ENCODE results near the gene GJD4. TPM values are rescaled to one million over a fixed set of nuclear protein-coding genes. Genes with fewer than 3 reads are reported as not detected.

GJD4 gene
- total and polyA plus RNA-seq, 3 experiments from 2014 or later = not detected

- CTCF ChIA-PET = no interaction called here
- H3K27me3 Mint-ChIP-seq = peaks cover 24 to 47% of the 10 kb centered on the region in 2 donors
These were observed 31.8 kb downstream of the GJD4 start for GRCh38 chr10:35636956-35637355.

DNA sequence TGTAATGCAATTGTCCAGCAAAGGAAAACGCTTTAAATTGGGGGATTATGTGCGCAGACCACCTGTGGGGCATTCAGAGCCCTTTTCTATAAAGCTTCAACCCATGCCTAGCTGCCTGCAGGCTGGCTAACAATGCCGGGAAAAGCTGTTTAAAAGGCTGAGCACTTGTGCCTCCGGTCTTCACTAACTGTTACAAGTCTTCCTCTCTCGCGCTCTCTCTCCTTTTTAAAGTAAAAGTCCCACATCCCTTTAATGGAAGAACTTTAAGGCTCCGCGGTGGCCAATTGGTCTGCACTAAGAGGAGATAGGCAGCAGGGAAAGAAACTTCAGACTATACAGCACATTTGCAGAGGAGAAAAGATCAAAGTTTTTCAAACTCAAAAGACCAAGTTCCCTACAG, 32.3 kb downstream of the GJD4 start:
- Mint-ChIP-seq H3K4me1 (peaks cover 12 to 20% (median 16%) of the 10 kb centered on the region in 3 donors), H3K36me3 (no peaks in the 10 kb centered on the region), H3K4me3 (peak overlapping the region in 2 of 7 donors; percentile 20 to 29), H3K27ac (no peak overlapping the region), H3K9me3 (no peaks in the 10 kb centered on the region), H3K27me3 (peaks cover 24 to 47% of the 10 kb centered on the region in 2 donors)
- ChIA-PET POLR2A (no interaction called here), CTCF (no interaction called here)
- Histone ChIP-seq H3K27ac (ENCODE audit: low read depth, low read length) (no peak overlapping the region), H3K36me3 (ENCODE audit: insufficient read depth, low read length) (no peaks in the 10 kb centered on the region), H3K9me3 (ENCODE audit: low read length) (no peaks in the 10 kb centered on the region), H3K4me1 (ENCODE audit: insufficient read depth, low read length) (no peaks in the 10 kb centered on the region), H3K4me3 (ENCODE audit: low read length) (no peak overlapping the region), H3K27me3 (ENCODE audit: insufficient read depth, low read length, poor library complexity, severe bottlenecking) (peaks cover 10% of the 10 kb centered on the region)
- no peak for DNase-seq

More at GRCh38 chr10:35636956-35637355, 31.8 kb downstream of the GJD4 start:
- peak overlapping the region in 1 of 7 donors; percentile 24 for H3K4me3 Mint-ChIP-seq
- H3K4me1 Mint-ChIP-seq = peaks cover 12 to 16% (median 16%) of the 10 kb centered on the region in 3 donors
- Histone ChIP-seq H3K27ac (ENCODE audit: low read depth, low read length) (no peak overlapping the region), H3K4me3 (ENCODE audit: low read length) (no peak overlapping the region), H3K27me3 (ENCODE audit: insufficient read depth, low read length, poor library complexity, severe bottlenecking) (peaks cover 10% of the 10 kb centered on the region), H3K36me3 (ENCODE audit: insufficient read depth, low read length) (no peaks in the 10 kb centered on the region), H3K4me1 (ENCODE audit: insufficient read depth, low read length) (no peaks in the 10 kb centered on the region), H3K9me3 (ENCODE audit: low read length) (no peaks in the 10 kb centered on the region)
- no peaks in the 10 kb centered on the region for H3K36me3 Mint-ChIP-seq
- POLR2A ChIA-PET = no interaction called here
- H3K9me3 Mint-ChIP-seq = no peaks in the 10 kb centered on the region
- DNase-seq = no peak
- H3K27ac Mint-ChIP-seq = no peak overlapping the region

GRCh38 chr10:35638101-35638500, 33.0 kb downstream of the GJD4 start:
- Histone ChIP-seq H3K4me3 (ENCODE audit: low read length) (no peak overlapping the region), H3K4me1 (ENCODE audit: insufficient read depth, low read length) (no peaks in the 10 kb centered on the region), H3K27ac (ENCODE audit: low read depth, low read length) (no peak overlapping the region), H3K36me3 (ENCODE audit: insufficient read depth, low read length) (no peaks in the 10 kb centered on the region), H3K9me3 (ENCODE audit: low read length) (no peaks in the 10 kb centered on the region), H3K27me3 (ENCODE audit: insufficient read depth, low read length, poor library complexity, severe bottlenecking) (peaks cover 10% of the 10 kb centered on the region)
- POLR2A ChIA-PET = no interaction called here
- H3K27ac Mint-ChIP-seq = no peak overlapping the region
- DNase-seq = no peak
- CTCF ChIA-PET = no interaction called here
- H3K9me3 Mint-ChIP-seq = no peaks in the 10 kb centered on the region
- H3K4me1 Mint-ChIP-seq = peaks cover 12 to 22% (median 16%) of the 10 kb centered on the region in 3 donors
- no peak overlapping the region for H3K4me3 Mint-ChIP-seq
- H3K36me3 Mint-ChIP-seq = no peaks in the 10 kb centered on the region
- peaks cover 21 to 42% of the 10 kb centered on the region in 2 donors for H3K27me3 Mint-ChIP-seq

DNA sequence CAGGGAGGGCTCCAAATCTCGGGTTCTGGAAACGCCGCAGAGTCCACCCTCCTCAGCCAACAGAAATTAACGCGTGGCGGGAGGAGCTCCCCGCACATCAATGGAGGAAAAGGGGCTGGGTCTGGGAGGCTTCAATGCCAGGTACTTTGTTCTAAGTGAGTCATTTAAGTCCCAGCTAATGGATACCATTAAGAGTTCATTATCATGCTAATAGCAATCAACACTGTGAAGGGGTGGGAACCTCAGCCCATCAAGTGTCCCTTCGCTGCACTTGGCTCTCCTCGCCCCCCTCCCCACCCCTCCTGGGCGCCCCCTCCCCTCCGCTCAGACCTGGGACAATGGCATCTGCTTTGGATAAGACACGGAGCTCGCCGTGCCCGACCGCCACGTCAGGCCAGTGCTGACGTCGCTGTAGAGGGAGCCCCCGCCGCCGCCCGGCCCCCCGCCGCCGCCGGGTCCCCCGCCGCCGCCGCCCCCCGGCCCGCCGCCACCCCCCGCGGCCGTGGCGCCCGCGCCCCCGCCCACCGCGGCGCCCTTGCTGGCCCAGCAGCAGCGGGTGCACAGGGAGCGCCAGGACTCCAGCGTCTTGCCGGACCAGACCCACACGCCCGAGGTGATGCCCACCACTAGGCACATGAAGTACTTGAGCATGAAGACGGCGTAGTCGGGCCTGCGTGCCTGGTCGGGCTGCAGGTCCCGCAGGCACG, 34.0 kb downstream of the GJD4 start:
- peaks cover 23 to 44% of the 10 kb centered on the region in 2 donors for H3K27me3 Mint-ChIP-seq
- no peaks in the 10 kb centered on the region for H3K36me3 Mint-ChIP-seq
- Histone ChIP-seq H3K4me1 (ENCODE audit: insufficient read depth, low read length) (peaks cover 8% of the 10 kb centered on the region), H3K27me3 (ENCODE audit: insufficient read depth, low read length, poor library complexity, severe bottlenecking) (peaks cover 16% of the 10 kb centered on the region), H3K9me3 (ENCODE audit: low read length) (no peaks in the 10 kb centered on the region), H3K4me3 (ENCODE audit: low read length) (no peak overlapping the region), H3K27ac (ENCODE audit: low read depth, low read length) (no peak overlapping the region), H3K36me3 (ENCODE audit: insufficient read depth, low read length) (no peaks in the 10 kb centered on the region)
- peaks cover 18 to 32% (median 25%) of the 10 kb centered on the region in 3 donors for H3K4me1 Mint-ChIP-seq
- H3K9me3 Mint-ChIP-seq = no peaks in the 10 kb centered on the region
- H3K27ac Mint-ChIP-seq = no peak overlapping the region
- no peak for DNase-seq
- peak overlapping the region in 6 of 7 donors; percentile 48 to 80 (median 66) for H3K4me3 Mint-ChIP-seq
- POLR2A ChIA-PET = no interaction called here
- CTCF ChIA-PET = no interaction called here

DNA sequence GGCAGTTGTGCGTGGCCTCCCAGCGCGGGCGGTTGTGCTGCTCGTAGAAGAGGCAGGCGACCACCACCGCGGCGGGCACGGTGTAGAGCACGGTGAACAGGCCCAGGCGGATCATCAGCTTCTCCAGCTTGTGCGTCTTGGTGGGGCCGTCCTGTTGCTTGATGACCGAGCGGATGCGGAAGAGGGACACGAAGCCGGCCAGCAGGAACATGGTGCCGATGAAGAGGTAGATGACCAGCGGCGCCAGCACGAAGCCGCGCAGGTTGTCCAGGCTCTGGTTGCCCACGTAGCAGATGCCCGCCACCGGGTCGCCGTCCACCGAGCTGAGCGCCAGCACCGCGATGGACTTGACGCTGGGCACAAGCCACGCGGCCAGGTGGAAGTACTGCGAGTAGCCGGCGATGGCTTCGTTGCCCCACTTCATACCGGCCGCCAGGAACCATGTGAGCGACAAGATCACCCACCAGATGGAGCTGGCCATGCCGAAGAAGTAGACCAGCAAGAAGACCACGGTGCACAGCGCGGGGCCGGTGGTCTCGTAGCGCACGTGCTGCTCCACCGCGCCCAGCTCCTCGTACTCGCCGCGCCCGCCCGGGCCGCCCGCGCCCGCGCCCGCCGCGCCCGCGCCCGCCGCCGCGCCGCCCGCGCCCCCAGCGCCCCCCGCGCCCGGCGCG, 34.7 kb downstream of the GJD4 start:
- no peaks in the 10 kb centered on the region for H3K9me3 Mint-ChIP-seq
- Histone ChIP-seq H3K4me1 (ENCODE audit: insufficient read depth, low read length) (peaks cover 13% of the 10 kb centered on the region), H3K9me3 (ENCODE audit: low read length) (no peaks in the 10 kb centered on the region), H3K36me3 (ENCODE audit: insufficient read depth, low read length) (no peaks in the 10 kb centered on the region), H3K27me3 (ENCODE audit: insufficient read depth, low read length, poor library complexity, severe bottlenecking) (peaks cover 16% of the 10 kb centered on the region), H3K27ac (ENCODE audit: low read depth, low read length) (no peak overlapping the region), H3K4me3 (ENCODE audit: low read length) (no peak overlapping the region)
- H3K27me3 Mint-ChIP-seq = peaks cover 23 to 47% of the 10 kb centered on the region in 2 donors
- no peak overlapping the region for H3K27ac Mint-ChIP-seq
- CTCF ChIA-PET = no interaction called here
- POLR2A ChIA-PET = no interaction called here
- H3K4me3 Mint-ChIP-seq = peak overlapping the region; percentile 44 to 80 (median 64)
- no peaks in the 10 kb centered on the region for H3K36me3 Mint-ChIP-seq
- peaks cover 22 to 37% (median 30%) of the 10 kb centered on the region in 3 donors for H3K4me1 Mint-ChIP-seq
- peak in 1 of 5 donors; percentile 3 for DNase-seq

- H3K4me1 ChIP-seq (ENCODE audit: insufficient read depth, low read length) = peaks cover 13% of the 10 kb centered on the region
- Mint-ChIP-seq H3K9me3 (no peaks in the 10 kb centered on the region), H3K27ac (peak overlapping the region in 1 of 8 donors; percentile 55), H3K4me1 (peaks cover 19 to 37% (median 30%) of the 10 kb centered on the region in 3 donors), H3K4me3 (peak overlapping the region; percentile 52 to 87 (median 80)), H3K36me3 (no peaks in the 10 kb centered on the region), H3K27me3 (peaks cover 21 to 50% of the 10 kb centered on the region in 2 donors)
- peak in 2 of 5 donors; percentile 15 to 23 for DNase-seq
- CTCF ChIA-PET = no interaction called here
- POLR2A ChIA-PET = no interaction called here
- H3K4me3 ChIP-seq (ENCODE audit: low read length) = no peak overlapping the region
- no peak overlapping the region for H3K27ac ChIP-seq (ENCODE audit: low read depth, low read length)
- H3K27me3 ChIP-seq (ENCODE audit: insufficient read depth, low read length, poor library complexity, severe bottlenecking) = peaks cover 15% of the 10 kb centered on the region
- no peaks in the 10 kb centered on the region for H3K36me3 ChIP-seq (ENCODE audit: insufficient read depth, low read length)
- no peaks in the 10 kb centered on the region for H3K9me3 ChIP-seq (ENCODE audit: low read length)
These were observed 35.3 kb downstream of the GJD4 start for GRCh38 chr10:35640474-35640873.

GRCh38 chr10:35640951-35641675, 36.0 kb downstream of the GJD4 start:
- H3K9me3 ChIP-seq (ENCODE audit: low read length) = no peaks in the 10 kb centered on the region
- peaks cover 13% of the 10 kb centered on the region for H3K4me1 ChIP-seq (ENCODE audit: insufficient read depth, low read length)
- H3K27me3 Mint-ChIP-seq = peaks cover 21 to 46% of the 10 kb centered on the region in 2 donors
- H3K4me3 Mint-ChIP-seq = peak overlapping the region; percentile 74 to 90 (median 84)
- peak overlapping the region; percentile 34 for H3K4me3 ChIP-seq (ENCODE audit: low read length)
- peak in 2 of 5 donors; percentile 30 to 34 for DNase-seq
- H3K27me3 ChIP-seq (ENCODE audit: insufficient read depth, low read length, poor library complexity, severe bottlenecking) = peaks cover 11% of the 10 kb centered on the region
- H3K36me3 Mint-ChIP-seq = no peaks in the 10 kb centered on the region
- no peaks in the 10 kb centered on the region for H3K36me3 ChIP-seq (ENCODE audit: insufficient read depth, low read length)
- CTCF ChIA-PET = no interaction called here
- no peak overlapping the region for H3K27ac ChIP-seq (ENCODE audit: low read depth, low read length)
- H3K4me1 Mint-ChIP-seq = peaks cover 19 to 37% (median 25%) of the 10 kb centered on the region in 3 donors
- no peaks in the 10 kb centered on the region for H3K9me3 Mint-ChIP-seq
- POLR2A ChIA-PET = interaction anchor here (0.6 kb wide), 1 partner anchor 444 kb away, joined by 7 read pairs; no protein-coding TSS in a partner anchor
- peak overlapping the region in 1 of 8 donors; percentile 43 for H3K27ac Mint-ChIP-seq

GRCh38 chr10:35641676-35642034, 36.5 kb downstream of the GJD4 start:
- H3K9me3 Mint-ChIP-seq = no peaks in the 10 kb centered on the region
- H3K4me1 Mint-ChIP-seq = peaks cover 17 to 37% (median 23%) of the 10 kb centered on the region in 3 donors
- peak in 1 of 5 donors; percentile 1 for DNase-seq
- Histone ChIP-seq H3K36me3 (ENCODE audit: insufficient read depth, low read length) (no peaks in the 10 kb centered on the region), H3K4me3 (ENCODE audit: low read length) (peak overlapping the region; percentile 74), H3K27me3 (ENCODE audit: insufficient read depth, low read length, poor library complexity, severe bottlenecking) (peaks cover 11% of the 10 kb centered on the region), H3K27ac (ENCODE audit: low read depth, low read length) (no peak overlapping the region), H3K9me3 (ENCODE audit: low read length) (no peaks in the 10 kb centered on the region), H3K4me1 (ENCODE audit: insufficient read depth, low read length) (peaks cover 13% of the 10 kb centered on the region)
- ChIA-PET POLR2A (no interaction called here), CTCF (no interaction called here)
- H3K27me3 Mint-ChIP-seq = peaks cover 18 to 43% of the 10 kb centered on the region in 2 donors
- H3K36me3 Mint-ChIP-seq = no peaks in the 10 kb centered on the region
- peak overlapping the region in 1 of 7 donors; percentile 86 for H3K4me3 Mint-ChIP-seq
- H3K27ac Mint-ChIP-seq = no peak overlapping the region
